Inferior parietal cortex (tissue), 1 donor: ENCODE measurements around the gene HEBP2.
"Not testable (repeated sequence)": the region's sequence is repeated elsewhere in the genome, so short reads cannot be mapped to it uniquely, and the experiment has no call there.

Experiments
- DNase-seq: peaks from one replicate; pipeline ENCODE4 v3.0.0-alpha.2; 2016; ENCODE audit errors: extremely low spot score

HEBP2 gene

GRCh38 chr6:138424004-138424904 lies 20.2 kb downstream of the HEBP2 start:
- DNase-seq, result no peak

DNA sequence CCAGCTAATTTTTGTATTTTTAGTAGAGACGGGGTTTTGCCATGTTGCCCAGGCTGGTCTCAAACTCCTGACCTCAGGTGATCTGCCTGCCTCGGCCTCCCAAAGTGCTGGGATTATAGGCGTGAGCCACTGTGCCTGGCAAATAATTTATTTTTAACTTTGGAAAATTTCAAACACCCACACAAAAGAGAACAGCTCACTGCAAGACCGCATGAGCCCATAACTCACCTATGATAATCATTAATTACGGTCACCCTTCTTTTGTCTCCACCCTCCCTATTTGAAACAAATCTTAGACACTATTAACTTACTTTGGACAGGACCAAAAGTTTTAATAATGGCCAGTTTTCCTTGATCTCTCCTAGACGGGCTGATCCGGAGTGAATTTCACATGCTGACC lies 21.2 kb downstream of the HEBP2 start:
- DNase-seq, result not testable (repeated sequence)

- no peak for DNase-seq
Measured at GRCh38 chr6:138426500-138427123, 22.6 kb downstream of the HEBP2 start.

DNA sequence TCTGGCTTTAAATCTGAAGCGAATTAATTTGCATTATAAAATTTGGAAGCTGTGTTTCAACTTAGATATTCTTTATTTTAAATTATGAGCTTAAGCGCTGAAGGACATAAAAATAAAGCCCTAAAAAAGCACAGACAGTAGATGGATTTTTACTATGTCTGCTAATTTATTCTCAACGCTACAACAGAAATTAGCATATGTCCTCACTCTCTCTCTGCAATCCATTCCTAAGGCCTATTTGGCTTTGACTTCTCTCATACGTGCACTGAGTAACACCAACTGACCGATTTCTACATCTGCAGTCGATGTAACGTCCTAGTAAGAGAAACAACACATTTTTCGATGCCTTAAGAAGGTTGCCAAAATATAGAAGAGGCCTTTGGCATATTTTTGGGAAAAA lies 23.7 kb downstream of the HEBP2 start:
- DNase-seq, result peak; percentile 25

DNA sequence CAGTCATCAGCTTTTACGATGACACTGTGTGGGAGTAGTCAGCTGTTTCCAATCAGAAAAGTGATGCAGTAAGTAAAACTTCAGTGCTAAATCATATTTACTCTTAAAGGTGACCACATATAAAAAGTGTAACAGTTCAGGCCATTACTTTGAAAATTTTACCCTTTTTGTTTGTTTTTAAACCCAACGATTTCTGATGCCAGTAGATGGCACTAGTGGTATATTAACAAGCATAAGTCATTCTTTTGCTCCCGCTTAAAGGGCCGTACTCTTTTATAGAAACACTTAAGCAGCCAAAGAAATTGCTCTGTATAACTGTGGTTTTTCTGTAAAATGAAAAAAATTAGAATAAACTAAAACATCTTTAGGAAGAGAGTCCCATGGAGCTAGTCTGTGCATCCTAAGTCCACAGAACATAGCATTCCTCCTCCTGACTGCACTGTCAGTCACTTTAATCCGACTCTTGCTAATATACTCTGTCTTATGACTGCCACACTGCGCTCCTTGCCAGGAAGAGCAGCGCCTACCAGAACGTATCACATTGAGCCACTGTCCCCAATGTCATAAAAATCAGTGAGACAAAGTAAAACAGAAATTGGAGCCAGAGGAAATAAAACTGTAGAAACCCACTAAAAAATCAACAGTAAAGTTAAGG lies 25.0 kb downstream of the HEBP2 start:
- DNase-seq, result peak; percentile 83

- DNase-seq, result peak; percentile 26
Measured at GRCh38 chr6:138429761-138430160, 25.7 kb downstream of the HEBP2 start.

- peak; percentile 44 for DNase-seq
Measured at GRCh38 chr6:138430361-138431145, 26.5 kb downstream of the HEBP2 start.

- DNase-seq, result no peak
Measured at GRCh38 chr6:138431256-138432062, 27.4 kb downstream of the HEBP2 start.

DNA sequence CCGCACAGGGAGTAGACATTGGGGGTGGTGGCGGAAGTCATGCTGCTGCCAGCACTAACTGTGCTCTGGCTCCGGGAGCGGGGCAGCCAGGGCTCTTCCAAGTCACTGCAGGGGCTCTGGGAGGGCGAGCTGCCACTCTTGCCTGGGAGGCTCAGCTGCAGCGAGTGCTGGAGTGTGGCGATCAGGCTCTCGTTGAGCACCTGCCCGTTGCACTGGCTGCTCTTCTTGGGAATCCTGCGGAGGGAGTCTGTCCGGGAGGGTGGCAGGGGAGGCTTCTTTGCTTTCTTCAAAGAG lies 28.0 kb downstream of the HEBP2 start:
- DNase-seq, result no peak

GRCh38 chr6:138434096-138434495 lies 30.1 kb downstream of the HEBP2 start:
- DNase-seq, result no peak

DNA sequence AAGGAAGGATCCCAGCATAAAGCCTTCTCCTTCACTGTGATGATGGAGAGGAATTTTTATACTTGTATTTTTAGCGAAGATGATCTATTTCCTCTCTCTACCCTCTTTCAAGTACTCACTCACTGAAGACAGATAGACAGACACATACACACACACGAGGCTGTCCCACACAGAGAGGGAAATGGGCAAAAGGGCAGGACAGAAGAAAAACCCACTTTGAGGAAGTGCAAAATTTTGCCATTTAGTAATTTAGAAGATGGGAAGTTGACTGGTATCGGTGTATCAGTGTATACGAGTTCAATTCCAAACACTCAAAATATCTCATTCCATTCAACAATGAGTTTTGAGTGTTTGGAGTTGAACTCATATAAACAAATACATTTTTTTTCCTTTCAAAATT lies 30.9 kb downstream of the HEBP2 start:
- no peak for DNase-seq

DNA sequence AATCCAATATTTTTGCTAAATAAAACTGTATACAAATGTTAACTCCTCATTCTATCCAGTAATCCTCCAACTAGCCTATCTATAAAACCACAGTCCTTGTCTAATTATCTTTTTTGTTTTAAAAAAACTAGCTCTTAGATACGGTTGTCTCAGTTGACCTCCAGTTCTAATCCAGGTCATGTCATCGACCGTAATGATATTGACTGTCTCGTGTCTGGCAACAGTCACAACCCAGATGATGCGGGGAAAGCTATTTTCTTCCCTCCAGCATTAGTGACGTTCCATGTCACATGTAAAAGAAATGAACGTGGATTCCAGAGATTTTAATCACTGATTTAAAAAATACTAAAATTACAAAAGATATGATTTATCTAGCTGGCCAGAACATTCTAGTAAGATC lies 35.5 kb downstream of the HEBP2 start:
- no peak for DNase-seq

DNA sequence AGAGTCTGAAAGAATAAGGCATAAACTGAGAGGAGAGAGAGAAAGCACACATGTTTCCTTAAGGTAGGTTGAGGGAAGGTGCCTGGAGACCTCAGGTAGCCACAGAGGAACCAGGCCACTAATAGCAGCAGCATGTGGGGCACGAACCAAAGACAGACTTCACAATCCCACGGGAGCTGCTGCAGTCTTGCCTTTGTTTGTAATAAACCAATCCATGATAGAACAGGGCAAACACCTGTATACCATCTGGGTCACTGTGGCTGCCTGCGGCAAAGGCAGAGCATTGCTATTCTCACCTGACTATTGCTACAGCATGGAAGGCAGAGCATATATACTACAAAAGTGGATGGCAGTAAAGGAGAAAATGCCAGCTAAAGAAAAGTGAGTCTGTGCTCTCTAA lies 36.3 kb downstream of the HEBP2 start:
- no peak for DNase-seq

- DNase-seq, result no peak
Measured at GRCh38 chr6:138440758-138441357, 36.8 kb downstream of the HEBP2 start.

DNA sequence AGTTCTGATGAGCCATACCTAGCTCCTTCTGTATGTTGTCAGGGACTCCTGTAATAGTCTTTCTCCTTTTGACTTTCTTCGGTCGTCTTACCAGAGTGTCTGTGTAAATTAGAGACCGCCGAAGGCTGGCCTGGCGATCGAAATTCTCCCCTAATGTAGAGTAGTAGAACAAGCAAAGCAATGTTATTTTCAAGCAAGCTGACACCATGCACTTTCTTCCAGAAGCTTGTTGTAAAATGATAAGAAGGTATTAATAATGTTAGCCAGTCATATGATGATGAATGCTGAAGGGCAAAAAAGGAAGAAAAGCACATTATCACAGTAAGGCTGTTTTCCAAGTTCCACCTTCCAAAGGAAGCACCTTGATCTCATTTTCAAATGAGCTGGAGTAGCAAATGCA lies 37.9 kb downstream of the HEBP2 start:
- DNase-seq, result no peak

DNA sequence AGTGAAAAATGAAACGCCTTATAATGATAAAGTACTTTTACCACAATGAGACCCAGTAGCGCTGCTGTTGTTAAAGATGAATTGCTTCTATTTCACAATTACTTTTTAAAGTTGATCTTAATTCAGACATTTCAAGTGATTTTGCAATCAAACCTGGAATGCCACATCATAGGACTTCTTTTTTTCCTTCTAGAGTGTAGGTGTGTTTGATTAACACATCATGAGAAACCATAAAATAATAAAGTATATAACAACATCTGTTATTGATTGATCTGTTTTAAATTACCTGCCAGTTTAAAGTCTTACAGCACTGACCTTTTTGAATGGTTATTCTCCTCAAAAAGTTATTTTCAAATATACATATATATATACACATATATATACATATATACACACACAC lies 38.6 kb downstream of the HEBP2 start:
- DNase-seq, result no peak

DNA sequence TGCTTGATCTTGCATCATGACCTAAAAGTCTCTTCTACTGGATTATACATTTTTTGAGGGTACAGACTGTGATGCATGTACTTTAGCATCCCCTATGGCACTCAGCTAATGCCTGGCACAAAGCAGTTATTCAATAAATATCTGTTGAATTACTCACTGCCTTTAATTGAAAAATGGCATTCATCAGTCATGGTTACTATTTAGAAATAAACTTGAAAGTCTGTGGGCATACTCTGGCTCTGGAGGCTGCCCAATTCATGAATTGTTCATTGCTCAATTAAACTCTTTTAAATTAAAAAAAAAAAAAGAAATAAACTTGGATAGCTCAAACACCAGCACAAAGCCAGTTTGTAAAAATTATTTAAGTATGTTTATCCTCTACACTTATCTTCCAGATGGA lies 40.0 kb downstream of the HEBP2 start:
- no peak for DNase-seq

DNA sequence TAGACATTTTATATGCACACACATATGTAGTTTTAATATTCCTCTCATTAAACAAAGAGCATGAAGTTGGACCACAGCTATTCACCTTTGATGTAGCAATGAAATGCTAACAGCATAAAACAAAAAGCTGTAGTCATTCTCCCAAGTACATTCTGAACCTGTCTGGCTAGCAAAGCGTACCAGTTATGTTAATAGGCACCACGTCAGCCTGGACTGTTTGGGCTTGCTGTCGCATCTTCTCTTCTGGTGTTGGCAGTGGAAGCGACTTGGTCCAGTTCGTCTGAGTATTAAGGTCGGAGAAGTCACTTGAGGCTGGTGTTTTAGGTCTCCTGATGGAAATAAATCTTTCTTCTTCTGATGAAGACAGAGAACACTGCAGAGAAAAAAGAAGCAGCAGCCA lies 42.8 kb downstream of the HEBP2 start:
- no peak for DNase-seq

GRCh38 chr6:138450445-138450844 lies 46.4 kb downstream of the HEBP2 start:
- no peak for DNase-seq

GRCh38 chr6:138451043-138451442 lies 47.0 kb downstream of the HEBP2 start:
- no peak for DNase-seq
